Activated CD4-positive, alpha-beta T cell treated with anti-CD3 and anti-CD28 coated beads, Interleukin-2, amount 50 U/mL, for 24 hours (primary cell): ENCODE data around the gene GC.
"Not testable (repeated sequence)": the region's sequence is repeated elsewhere in the genome, so short reads cannot be mapped to it uniquely, and the experiment has no call there.

Source experiments
- DNase-seq, 2 donors: peaks; one replicate each; pipeline ENCODE4 v3.0.0-alpha.2; 2020; ENCODE audit warnings: low read depth in 1 of 2, low spot score in 1 of 2

The GC gene

DNA sequence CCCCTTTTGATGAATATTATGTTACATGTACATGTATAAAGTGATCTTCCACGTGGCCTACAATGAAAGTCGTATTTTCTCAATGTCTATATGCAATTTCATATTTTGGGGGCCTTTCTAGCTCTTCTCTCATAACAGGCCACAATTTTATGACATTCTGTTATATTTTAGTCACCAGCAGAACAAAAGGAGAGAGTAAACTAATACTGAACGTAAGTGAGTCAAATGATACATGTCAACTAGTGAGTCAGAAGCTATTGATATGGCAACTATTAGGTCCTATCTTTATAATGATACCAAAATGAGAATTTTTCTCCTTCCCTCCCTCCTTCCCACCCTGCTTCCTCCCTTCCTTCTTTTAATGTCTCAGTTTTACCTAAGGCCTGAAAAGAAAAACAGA is 14.4 kb downstream of the GC start:
- DNase-seq = no peak

DNA sequence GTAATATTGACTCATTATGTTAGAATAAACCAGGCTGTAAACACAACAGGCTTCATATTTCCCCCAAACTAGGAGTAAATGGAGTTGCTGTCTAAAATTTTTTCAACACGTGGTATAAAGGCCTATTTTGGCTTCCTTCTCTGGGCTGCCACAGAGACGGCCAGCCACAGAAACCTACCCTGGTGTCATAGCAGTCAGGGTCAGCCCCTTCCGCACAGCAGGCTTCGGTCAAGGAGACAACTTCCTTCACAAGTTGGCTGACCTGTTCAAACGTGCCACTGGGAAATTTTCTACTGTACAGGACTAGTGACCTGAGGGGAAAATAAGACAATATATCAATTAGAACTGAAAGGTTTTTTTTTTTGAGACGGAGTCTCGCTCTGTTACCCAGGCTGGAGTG is 15.8 kb downstream of the GC start:
- no peak for DNase-seq

GRCh38 chr4:71765821-71766383 is 18.0 kb downstream of the GC start:
- DNase-seq = no peak

- DNase-seq = no peak
These were observed 18.5 kb downstream of the GC start for GRCh38 chr4:71765350-71765749.

DNA sequence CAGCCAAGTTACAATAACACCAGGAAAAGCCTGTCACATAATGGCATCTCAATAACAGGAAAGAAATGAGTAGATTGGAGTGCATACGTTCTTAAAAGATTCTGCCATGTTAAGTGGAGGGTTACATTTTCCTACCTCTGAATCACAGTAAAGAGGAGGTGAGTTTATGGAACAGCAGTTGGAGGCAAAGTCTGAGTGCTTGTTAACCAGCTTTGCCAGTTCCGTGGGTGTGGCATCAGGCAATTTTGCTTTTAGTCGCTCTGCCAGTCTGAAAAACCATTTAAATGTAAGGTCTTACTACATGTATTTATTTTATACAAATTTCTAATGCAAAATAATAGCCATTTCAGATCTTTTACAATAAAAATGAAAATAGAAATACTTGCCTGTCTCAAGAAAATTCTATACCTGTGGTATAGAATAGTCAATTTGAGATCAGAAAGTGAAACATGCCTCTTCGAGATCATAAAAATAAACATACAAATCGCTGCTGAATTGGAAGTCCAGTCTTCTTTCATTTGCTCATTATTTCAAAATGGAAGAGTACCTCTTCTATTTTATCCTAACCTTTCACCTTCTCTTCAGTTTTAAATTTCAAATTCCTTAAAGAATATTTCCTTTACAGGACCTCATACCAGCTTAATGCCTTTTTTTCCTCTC is 31.4 kb downstream of the GC start:
- DNase-seq = no peak

DNA sequence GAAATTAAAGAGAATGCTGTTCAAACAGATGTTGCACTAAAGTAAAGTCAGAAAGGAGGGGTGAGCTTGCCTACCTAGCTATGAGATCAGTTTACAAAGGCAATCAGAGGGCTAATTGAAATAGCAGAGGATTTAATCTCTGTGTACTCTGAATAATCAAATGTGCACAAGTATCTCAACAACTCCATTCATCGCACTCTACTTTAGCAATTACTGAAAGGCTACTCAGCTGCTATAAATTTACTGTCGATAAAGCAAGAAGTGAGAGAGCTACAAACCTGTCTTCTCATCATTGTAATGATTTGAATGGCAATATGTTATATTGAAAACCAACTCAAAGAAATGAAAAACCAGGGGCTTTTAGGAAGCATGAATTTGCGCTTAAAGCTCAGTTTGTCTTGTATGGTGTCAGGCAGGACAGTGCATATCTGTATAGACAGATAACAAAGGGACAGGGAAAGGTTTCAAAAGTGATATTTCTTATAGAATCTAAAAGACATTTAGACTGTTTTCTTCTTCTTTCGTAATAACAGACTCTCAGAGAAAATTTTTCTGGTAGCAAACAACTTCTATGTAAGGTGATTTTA is 34.8 kb downstream of the GC start:
- no peak for DNase-seq

DNA sequence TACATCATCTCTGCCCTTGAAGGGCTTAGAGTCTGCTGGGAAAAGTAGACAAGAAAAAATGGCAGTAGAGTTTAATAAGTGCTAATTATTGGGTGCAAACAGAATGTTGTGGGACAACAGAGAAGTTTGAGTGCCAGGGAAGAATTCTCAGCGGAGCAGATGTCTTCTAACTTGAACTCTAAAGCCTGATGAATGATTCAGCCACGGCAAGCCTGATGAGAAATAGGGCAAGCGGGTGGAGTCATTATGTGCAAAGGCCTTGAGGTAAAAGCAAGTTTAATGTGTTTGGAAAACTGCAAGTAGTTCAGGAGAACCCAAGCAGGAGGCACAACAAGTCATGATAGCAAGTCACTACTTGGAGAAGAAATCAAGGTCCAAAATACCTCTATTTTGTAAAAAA is 37.5 kb downstream of the GC start:
- DNase-seq = no peak

- not testable (repeated sequence) for DNase-seq
These were observed 45.1 kb downstream of the GC start for GRCh38 chr4:71738782-71739181.

GRCh38 chr4:71732706-71733105 is 51.2 kb downstream of the GC start:
- DNase-seq = no peak

DNA sequence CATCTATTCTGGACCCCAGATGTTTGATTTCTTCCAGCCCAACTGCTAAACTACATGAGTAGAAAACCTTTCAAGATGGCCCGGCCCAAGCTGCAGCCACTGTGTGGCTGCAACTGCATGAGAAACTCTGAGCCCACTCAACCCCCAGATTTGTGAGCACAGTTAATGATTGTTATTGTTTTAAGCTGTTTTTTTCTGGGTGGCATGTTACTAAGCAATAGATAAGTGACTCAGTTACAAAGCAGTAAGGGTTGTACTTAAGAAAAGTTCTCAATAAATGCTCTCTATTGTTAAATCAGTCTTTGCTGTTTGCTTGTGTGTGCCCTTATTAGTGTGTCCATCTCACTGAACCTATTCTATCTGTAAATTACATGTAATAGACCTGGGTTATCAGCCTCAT is 51.8 kb downstream of the GC start:
- no peak for DNase-seq

DNA sequence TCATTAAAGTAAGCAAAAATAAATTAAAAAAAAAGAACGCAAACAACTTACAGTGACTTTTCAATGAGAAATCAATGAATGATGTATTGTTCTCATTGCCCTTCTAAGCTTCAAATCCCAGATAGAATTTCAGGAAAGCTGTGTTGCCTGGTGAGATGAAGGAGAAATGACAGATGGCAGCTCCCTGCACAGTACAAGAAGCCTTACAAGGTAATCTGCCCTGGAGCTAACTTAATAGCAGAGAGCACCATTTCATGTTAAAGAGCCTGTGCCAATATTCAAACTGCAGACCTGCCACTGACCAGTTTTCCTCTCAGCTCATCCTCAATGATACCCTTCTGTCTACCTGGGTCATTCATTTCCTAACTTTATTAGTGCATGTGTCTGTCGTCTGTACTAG is 54.0 kb downstream of the GC start:
- DNase-seq = no peak

DNA sequence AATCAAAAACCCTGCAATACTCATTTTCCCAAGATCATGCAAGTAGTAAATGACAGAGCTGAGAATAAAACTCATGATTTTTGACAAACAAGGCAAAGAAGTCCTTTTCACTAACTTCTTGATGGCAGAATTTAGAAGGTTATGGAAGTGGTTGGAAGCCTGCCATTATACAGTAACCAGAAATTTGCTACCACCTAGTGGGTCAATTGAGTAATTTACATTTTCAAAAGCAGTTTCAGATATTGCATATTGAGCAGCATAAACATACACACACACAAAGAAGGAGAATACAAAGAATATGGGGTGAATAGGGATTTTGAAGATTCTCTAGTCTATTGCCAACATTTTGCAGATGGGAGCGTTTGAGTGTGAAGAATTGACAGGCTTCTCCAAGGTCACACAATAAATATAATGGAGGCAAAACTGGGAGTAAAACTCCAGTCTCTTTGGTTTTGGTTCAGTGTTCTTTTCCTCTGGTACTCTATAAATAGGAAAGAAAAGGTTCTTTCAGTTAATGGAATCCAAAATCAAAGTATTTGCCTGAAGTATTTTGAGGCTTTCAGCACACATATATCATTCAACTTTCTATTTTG is 70.2 kb downstream of the GC start:
- DNase-seq = no peak

GRCh38 chr4:71711985-71712348 is 71.9 kb downstream of the GC start:
- no peak for DNase-seq

DNA sequence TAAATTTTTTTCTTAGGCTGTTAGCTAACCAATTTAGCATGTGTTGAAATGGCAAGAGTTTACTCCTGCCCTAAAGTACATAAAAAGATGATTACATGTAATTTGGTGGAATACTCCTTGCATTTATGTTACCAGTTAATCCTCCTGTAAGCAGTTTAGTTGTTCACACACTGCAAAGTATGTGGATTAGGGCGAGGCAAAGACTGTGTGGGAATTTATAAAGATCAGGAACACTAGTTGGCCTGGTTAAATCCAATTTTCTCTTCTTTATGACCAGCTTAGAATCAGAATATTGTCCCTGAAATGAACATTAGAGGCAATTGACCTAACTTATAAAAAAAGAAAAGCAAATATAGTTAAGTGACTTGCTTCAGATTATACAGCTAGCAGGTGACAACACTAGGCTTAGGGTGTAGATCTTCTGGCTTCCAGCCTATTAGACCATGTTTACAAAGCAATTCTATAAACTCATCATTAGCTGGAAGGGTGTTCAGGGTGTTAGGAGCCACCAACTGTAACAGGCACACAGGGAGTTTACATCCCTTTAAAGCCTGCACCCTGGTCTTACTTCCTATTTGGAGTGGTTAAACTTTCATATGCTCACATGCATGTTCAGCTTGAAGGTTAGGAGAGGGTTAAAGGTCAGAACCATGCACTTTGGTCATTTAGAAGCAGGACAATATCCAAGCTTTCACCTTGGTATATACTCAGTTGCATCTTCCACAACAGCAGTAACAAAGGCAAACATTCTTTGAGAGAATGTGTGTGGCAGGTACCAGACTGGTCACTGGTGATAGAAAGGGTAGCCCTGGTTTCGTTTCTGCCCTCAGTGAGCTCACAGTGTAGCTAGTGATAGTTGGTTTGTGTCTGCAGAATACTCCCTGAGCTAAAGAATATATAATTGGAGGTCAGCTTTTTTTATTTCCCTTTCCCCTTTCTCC is 72.6 kb downstream of the GC start:
- no peak for DNase-seq

GRCh38 chr4:71709961-71710360 is 73.9 kb downstream of the GC start:
- DNase-seq = no peak

DNA sequence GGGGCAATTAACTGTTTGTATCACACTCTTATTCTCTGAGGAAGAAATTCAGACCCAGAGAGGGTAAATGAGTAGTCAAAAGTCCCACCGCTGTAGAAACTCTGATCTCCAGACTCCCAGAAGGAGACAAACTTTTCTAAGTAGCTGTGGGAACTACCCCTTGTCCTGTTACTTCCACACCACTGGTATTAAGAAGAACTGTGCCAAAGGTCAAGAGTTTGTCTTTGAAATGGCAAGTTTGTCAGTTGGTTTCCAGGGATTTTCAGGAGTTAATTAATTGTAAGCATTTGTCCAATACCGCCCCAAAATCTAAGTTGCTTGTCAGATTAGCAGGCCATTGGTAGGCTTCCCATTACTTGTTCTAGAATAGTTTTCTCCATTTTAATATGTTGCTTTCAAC is 85.7 kb downstream of the GC start:
- no peak for DNase-seq

GRCh38 chr4:71697031-71697430 is 86.8 kb downstream of the GC start:
- no peak for DNase-seq

- DNase-seq = no peak
These were observed 88.9 kb downstream of the GC start for GRCh38 chr4:71694961-71695360.

- no peak for DNase-seq
These were observed 90.9 kb downstream of the GC start for GRCh38 chr4:71692963-71693362.

- DNase-seq = no peak
These were observed 91.7 kb downstream of the GC start for GRCh38 chr4:71692198-71692597.
